Activated CD8-positive, alpha-beta memory T cell treated with anti-CD3 and anti-CD28 coated beads, Interleukin-2, amount 50 U/mL, for 1 hour (primary cell): ENCODE results near the gene TSACC.

Experiments
- DNase-seq: peaks from one replicate; pipeline ENCODE4 v3.0.0-alpha.2; 2020; ENCODE audit errors: extremely low read depth

The TSACC gene

GRCh38 chr1:156394082-156394481 is 55.8 kb downstream of the TSACC start:
- no peak for DNase-seq

- DNase-seq: no peak
Measured at GRCh38 chr1:156394835-156395461, 56.6 kb downstream of the TSACC start.
